ENCODE measurements around the gene GPC1. TPM values are rescaled to one million over a fixed set of nuclear protein-coding genes. Genes with fewer than 3 reads are reported as not detected.

The GPC1 gene
- polyA plus RNA-seq, 1 donor: 16.3 TPM

DNA sequence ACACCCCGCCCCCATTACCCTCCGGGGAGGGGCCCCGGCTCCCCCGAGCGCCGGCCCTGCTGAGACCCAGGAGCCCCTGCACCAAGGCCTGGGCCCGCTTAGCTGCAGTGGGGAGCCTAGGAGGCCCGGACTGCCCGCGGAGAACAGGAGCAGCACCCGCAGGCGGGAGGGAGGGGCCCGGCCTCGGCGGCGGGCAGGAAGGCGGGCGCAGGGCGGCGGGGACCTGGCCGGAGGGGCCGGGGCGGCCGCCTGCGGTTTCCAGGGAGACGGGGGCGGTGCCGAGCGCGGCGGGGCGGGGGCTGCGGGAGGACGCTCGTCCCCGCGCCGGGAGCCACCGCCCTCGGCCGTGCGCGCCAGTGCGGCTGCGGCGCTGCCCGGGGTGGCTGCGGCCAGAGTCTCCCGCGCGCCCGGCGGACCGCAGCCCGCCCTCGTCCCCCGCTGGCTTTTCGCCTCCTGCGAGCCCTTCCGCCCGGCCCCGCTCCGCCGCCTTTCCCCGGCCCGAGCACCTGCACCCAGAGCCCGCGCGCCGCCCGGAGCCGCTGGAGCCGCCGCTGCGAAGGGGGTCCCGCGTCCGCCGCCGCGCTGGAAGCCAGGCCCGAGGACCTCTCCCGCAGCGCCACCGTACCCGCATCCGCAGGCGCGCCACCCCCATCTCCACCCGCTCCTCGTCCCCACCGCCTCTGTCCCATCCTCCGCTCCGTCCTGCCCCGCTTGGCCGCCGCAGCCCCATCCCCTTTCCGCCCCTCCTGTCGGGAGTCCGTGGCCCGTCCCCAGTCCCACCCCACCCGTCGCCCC, 17.2 kb downstream of the GPC1 start:
- H3K27ac ChIP-seq (ENCODE audit: low read length): no peak overlapping the region
- no peaks in the 10 kb centered on the region for H3K36me3 ChIP-seq (ENCODE audit: control insufficient read depth, insufficient read depth, low read length)
- no peaks in the 10 kb centered on the region for H3K9me3 ChIP-seq (ENCODE audit: control insufficient read depth, low read depth, low read length)
- H3K4me3 ChIP-seq (ENCODE audit: low read length): peak overlapping the region; percentile 21
- H3K4me1 ChIP-seq (ENCODE audit: control insufficient read depth, insufficient read depth, low read length): no peaks in the 10 kb centered on the region
- peaks cover 58% of the 10 kb centered on the region for H3K27me3 ChIP-seq (ENCODE audit: control insufficient read depth, insufficient read depth, low read length)
- no CpG with 5 or more reads among the region's 103 CpGs for WGBS (ENCODE audit: insufficient coverage, low lambda C conversion rate)
- DNase-seq: peak in 1 of 2 donors; percentile 43

DNA sequence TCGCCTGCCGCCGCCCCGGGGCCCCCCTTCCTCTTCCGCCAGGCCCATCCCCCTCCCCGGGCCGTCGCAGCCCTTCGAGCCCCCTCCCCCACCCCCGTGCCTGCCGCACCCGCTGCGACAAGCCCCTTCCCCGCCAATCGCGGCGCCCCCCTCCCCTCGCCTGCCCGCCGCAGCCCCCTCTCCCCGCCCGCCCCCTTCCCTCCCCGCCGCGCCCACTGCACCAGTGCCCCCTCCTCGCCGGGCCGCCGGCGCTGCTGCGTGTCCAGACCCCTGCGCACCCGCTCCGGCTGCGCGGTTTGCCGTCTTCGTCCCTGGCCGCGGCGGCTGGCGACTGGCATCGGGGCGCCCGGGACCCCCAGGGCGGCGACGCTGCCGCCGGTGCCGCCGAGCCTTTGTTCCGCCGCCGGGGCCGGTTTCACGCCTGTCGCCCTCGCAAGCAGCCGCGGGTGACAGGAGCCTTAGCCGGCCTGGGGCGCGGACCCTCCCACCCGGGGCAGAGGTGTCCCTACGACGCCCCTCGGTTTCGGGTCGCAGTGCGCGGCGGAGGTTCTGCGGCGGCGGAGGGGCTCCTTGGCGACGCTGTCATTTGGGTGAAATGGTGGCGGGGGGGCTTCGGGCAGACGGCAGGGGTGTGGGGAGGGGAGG, 18.1 kb downstream of the GPC1 start:
- H3K27me3 ChIP-seq (ENCODE audit: control insufficient read depth, insufficient read depth, low read length): peaks cover 58% of the 10 kb centered on the region
- H3K9me3 ChIP-seq (ENCODE audit: control insufficient read depth, low read depth, low read length): no peaks in the 10 kb centered on the region
- H3K4me3 ChIP-seq (ENCODE audit: low read length): no peak overlapping the region
- H3K4me1 ChIP-seq (ENCODE audit: control insufficient read depth, insufficient read depth, low read length): no peaks in the 10 kb centered on the region
- WGBS (ENCODE audit: insufficient coverage, low lambda C conversion rate): no CpG with 5 or more reads among the region's 81 CpGs
- no peak for DNase-seq
- no peak overlapping the region for H3K27ac ChIP-seq (ENCODE audit: low read length)
- no peaks in the 10 kb centered on the region for H3K36me3 ChIP-seq (ENCODE audit: control insufficient read depth, insufficient read depth, low read length)

DNA sequence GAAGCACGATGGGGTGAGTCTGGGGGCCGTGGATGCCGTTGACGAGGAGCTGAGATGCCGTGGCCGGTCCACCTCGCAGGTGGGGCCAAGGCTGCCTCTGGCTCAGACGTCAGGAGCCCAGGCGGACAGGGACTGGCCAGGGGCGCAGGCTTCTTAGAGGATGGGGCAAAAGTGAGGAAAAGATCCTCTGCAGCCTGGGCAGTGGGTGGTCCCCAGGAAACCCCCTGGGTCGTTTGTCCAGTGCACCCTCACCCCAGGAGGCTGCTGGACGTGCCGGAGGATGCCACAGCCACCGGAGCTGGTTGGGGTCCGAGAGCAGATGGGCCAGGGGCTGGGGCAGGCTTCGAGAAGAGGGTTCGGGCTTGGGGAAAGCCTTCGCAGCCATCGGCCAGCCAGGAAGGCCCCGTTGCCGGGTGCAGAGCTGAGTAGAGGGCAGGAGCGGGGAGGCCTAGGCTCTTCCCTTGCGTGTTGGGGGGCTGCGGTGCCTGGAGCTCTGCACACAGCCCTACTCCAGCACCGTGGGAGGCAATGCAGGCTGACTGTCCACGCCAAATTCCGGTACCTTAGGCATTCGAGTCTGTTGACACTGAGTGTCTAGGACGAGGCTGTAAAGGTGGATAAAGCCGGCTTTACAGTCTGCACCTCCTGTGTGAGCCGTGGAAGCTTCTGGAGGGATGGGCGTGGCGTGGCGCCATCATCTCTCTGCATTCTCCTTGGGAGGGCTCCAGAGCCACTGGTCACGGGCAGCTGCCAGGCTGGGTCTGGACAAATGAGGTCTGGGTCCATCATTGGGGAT, 18.8 kb downstream of the GPC1 start:
- Histone ChIP-seq H3K4me1 (ENCODE audit: control insufficient read depth, insufficient read depth, low read length) (no peaks in the 10 kb centered on the region), H3K4me3 (ENCODE audit: low read length) (no peak overlapping the region)
- WGBS (ENCODE audit: insufficient coverage, low lambda C conversion rate): no CpG with 5 or more reads among the region's 35 CpGs

DNA sequence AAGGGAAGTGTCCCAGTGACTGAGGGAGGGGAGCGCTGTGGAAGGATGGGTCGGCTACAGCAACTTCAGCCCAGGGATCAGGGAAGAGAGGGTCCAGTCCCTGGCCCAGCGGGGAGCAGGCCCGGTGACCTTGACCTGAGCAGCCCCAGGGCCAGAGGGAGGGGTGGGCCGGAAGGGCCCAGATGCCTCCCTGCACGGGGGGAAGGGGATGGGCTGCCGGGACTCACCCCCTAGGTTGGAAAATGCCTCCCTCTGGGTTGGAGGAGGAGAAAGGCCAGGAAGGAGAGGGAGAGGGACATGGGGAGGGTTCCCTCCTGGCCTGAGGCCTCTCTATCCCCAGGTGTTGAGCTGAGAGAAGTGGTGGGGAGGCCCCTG, 19.8 kb downstream of the GPC1 start:
- no peak for DNase-seq
- Histone ChIP-seq H3K4me3 (ENCODE audit: low read length) (no peak overlapping the region), H3K36me3 (ENCODE audit: control insufficient read depth, insufficient read depth, low read length) (no peaks in the 10 kb centered on the region), H3K27me3 (ENCODE audit: control insufficient read depth, insufficient read depth, low read length) (peaks cover 58% of the 10 kb centered on the region), H3K9me3 (ENCODE audit: control insufficient read depth, low read depth, low read length) (no peaks in the 10 kb centered on the region), H3K4me1 (ENCODE audit: control insufficient read depth, insufficient read depth, low read length) (no peaks in the 10 kb centered on the region), H3K27ac (ENCODE audit: low read length) (no peak overlapping the region)
- no CpG with 5 or more reads among the region's 7 CpGs for WGBS (ENCODE audit: insufficient coverage, low lambda C conversion rate)

More for the DNA sequence above, 18.8 kb downstream of the GPC1 start:
- DNase-seq: no peak
- Histone ChIP-seq H3K27ac (ENCODE audit: low read length) (no peak overlapping the region), H3K27me3 (ENCODE audit: control insufficient read depth, insufficient read depth, low read length) (peaks cover 58% of the 10 kb centered on the region), H3K36me3 (ENCODE audit: control insufficient read depth, insufficient read depth, low read length) (no peaks in the 10 kb centered on the region), H3K9me3 (ENCODE audit: control insufficient read depth, low read depth, low read length) (no peaks in the 10 kb centered on the region)

DNA sequence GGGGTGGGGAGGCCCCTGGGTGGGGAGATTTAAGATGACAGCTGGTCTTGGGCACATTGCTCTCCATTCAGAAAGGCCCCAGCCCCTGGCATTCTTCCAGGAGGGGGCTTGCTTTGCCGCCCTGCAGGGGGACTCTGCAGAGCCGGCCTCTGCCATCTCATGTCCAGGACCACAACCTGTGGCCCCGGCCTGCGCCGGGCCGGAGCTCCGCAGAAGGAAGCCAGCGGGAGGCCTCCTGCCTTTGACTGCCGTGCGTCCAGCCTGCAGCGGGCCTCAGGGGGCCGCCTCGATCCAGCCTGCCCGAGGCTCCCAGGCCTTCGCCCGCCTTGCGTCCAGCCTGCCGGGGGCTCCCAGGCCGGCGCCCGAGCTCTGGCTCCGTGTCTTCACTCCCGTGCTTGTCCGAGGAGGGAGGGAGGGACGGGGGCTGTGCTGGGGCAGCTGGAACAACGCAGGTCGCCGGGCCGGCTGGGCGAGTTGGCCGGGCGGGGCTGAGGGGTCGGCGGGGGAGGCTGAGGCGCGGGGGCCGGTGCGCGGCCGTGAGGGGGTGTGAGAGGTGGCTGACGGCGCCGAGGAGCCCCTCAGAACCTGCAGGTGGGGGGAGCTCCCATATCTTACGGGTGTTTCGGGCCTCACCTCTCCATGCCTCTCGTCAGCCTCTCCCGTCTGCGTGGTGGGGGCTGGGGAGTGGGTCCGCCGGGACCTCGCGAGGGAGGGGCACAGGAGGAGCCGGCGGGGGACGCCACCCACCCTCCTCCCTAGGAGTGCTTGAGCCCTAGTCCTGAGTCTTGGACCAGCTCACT, 20.4 kb downstream of the GPC1 start:
- no peak overlapping the region for H3K27ac ChIP-seq (ENCODE audit: low read length)
- H3K36me3 ChIP-seq (ENCODE audit: control insufficient read depth, insufficient read depth, low read length): no peaks in the 10 kb centered on the region
- DNase-seq: no peak
- no peak overlapping the region for H3K4me3 ChIP-seq (ENCODE audit: low read length)
- H3K9me3 ChIP-seq (ENCODE audit: control insufficient read depth, low read depth, low read length): no peaks in the 10 kb centered on the region
- WGBS (ENCODE audit: insufficient coverage, low lambda C conversion rate): no CpG with 5 or more reads among the region's 55 CpGs
- H3K27me3 ChIP-seq (ENCODE audit: control insufficient read depth, insufficient read depth, low read length): peaks cover 53% of the 10 kb centered on the region
- no peaks in the 10 kb centered on the region for H3K4me1 ChIP-seq (ENCODE audit: control insufficient read depth, insufficient read depth, low read length)

DNA sequence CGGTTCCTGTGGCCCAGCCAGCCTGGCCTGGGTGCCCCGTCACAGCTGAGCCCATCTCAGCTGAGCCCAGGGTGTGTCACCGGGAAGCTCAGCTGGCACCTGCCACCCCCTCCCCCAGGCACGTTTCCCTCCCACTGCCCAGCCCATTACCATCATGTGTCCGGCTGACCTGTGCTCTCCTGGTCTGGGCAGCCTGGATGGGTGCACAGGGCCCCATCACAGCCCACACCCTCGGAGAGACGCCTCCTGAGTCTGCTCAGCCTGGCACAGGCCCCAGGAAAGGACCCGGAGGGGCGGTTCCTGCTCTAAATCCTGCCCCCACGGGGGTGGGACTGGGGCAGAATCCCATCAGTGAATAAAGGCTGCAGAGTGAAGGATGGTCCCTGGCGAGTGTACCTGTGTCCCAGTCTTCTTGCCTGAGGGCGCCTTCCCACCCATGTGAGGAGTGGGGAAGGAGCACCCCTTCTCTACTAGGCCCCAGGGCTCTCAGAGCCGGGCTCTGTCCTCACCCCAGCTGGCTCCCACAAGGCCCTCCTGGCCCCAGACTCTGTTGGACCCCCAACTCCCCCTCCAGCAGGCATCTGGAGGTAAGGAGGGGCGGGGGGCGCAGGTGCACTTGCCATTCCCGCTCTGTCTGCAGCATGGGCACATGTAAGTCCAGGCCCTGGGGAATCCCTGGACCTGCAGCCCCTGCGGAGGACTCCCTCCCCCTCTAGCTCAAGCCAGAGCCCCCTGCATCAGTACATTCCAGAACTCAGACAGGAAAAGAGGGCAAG, 21.2 kb downstream of the GPC1 start:
- H3K36me3 ChIP-seq (ENCODE audit: control insufficient read depth, insufficient read depth, low read length): no peaks in the 10 kb centered on the region
- no peak for DNase-seq
- H3K27ac ChIP-seq (ENCODE audit: low read length): no peak overlapping the region
- H3K9me3 ChIP-seq (ENCODE audit: control insufficient read depth, low read depth, low read length): no peaks in the 10 kb centered on the region
- H3K4me3 ChIP-seq (ENCODE audit: low read length): no peak overlapping the region
- no CpG with 5 or more reads among the region's 17 CpGs for WGBS (ENCODE audit: insufficient coverage, low lambda C conversion rate)
- no peaks in the 10 kb centered on the region for H3K4me1 ChIP-seq (ENCODE audit: control insufficient read depth, insufficient read depth, low read length)
- peaks cover 46% of the 10 kb centered on the region for H3K27me3 ChIP-seq (ENCODE audit: control insufficient read depth, insufficient read depth, low read length)

DNA sequence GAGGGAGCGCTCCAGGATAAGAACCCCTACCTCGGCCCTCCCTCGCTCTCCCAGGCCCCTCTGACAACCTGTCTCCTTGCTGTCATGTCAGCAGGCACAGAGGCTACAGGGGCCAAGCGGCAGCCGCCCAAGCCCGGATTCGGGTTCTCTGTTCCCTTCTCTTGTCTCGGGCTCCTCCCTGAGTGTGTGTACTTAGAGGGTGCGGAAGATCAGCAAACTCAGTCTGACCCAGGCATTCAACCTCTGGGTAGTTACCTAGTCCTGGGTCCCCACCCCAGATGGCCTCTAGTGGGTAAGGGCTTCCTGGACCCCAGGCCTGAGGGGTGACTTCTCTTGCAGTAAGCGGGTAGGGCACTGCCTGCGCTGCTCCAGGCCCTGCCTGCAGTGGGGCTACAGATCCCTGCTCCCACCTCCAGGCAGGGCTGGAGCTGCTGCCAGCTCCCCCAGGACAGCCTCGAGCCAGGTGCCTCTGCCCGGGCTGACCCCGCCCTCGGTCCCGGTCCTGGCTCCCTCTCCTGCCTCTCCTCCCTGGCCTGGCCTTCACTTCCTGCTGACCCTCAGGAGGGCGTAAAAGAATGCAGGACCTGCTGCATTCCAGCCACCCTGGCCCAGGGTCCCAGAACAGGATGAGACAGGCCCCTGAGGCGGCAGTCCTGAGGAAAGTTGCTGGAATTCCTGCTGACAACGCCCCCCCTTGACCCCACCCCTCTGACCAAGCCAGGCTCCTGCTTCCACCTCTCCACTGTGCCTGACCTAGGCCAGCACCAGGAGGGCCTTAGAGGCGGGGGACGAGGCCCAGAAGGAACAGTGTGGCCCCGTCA, 22.0 kb downstream of the GPC1 start:
- Histone ChIP-seq H3K27ac (ENCODE audit: low read length) (no peak overlapping the region), H3K9me3 (ENCODE audit: control insufficient read depth, low read depth, low read length) (no peaks in the 10 kb centered on the region), H3K27me3 (ENCODE audit: control insufficient read depth, insufficient read depth, low read length) (peaks cover 38% of the 10 kb centered on the region), H3K4me3 (ENCODE audit: low read length) (no peak overlapping the region), H3K4me1 (ENCODE audit: control insufficient read depth, insufficient read depth, low read length) (no peaks in the 10 kb centered on the region), H3K36me3 (ENCODE audit: control insufficient read depth, insufficient read depth, low read length) (no peaks in the 10 kb centered on the region)
- WGBS (ENCODE audit: insufficient coverage, low lambda C conversion rate): no CpG with 5 or more reads among the region's 22 CpGs
- DNase-seq: no peak

DNA sequence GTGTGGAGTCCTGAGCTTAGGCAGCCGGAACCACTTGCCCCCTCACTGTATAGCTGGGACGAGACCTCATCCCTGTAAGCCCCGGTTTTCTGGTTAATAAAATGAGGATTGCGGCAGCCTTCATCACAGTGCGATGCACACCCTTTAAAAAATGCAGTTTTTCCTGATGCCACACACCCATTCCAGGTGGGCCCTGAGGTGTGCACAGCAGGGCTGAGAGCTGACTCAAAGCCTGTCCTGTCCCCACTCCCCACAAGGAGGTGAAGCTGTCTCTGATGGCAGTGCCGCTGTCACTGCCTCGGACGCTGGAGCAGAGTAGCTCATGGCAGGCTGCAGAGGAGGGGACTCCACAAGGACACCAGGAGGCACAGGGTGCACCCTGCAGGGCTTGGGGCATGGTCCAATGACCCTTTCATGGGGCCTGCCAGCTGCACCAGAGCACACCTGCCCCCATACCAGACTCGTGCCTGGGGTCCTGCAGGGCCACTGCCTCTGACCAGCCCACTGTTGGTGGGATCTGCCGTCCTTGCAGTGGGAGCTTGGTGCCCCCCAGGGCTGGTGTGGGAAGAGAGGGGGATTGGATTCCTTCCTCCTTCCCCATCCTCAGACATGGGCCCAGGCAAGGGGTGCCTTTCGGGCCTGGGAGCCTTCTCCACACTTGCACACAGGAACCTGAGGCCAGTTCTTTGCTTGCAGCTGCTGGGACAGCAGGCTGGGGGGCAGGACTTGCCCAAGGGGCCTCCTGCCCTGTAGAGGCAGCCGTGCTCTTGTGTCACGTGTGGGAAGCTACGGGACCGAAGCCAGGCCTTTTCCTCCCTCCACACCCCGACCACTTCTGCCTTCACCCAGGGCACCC, 22.8 kb downstream of the GPC1 start:
- Histone ChIP-seq H3K36me3 (ENCODE audit: control insufficient read depth, insufficient read depth, low read length) (no peaks in the 10 kb centered on the region), H3K9me3 (ENCODE audit: control insufficient read depth, low read depth, low read length) (no peaks in the 10 kb centered on the region), H3K4me3 (ENCODE audit: low read length) (no peak overlapping the region), H3K27ac (ENCODE audit: low read length) (no peak overlapping the region), H3K27me3 (ENCODE audit: control insufficient read depth, insufficient read depth, low read length) (peaks cover 36% of the 10 kb centered on the region), H3K4me1 (ENCODE audit: control insufficient read depth, insufficient read depth, low read length) (no peaks in the 10 kb centered on the region)
- no peak for DNase-seq
- WGBS (ENCODE audit: insufficient coverage, low lambda C conversion rate): no CpG with 5 or more reads among the region's 16 CpGs

Data from large intestine (tissue), 3 donors.